Erythroblast (primary cell): ENCODE measurements around the gene CATSPERD.

Source experiments
- GATA1 ChIP-seq: IDR thresholded peaks from 2 replicates; pipeline ENCODE4 v1.6.1; 2011; ENCODE audit warnings: low read depth, mild to moderate bottlenecking, control low read depth, low read length, moderate library complexity
- POLR2A ChIP-seq: IDR thresholded peaks from 2 replicates; pipeline ENCODE4 v1.6.1; 2011; ENCODE audit warnings: mild to moderate bottlenecking, low read length

DNA sequence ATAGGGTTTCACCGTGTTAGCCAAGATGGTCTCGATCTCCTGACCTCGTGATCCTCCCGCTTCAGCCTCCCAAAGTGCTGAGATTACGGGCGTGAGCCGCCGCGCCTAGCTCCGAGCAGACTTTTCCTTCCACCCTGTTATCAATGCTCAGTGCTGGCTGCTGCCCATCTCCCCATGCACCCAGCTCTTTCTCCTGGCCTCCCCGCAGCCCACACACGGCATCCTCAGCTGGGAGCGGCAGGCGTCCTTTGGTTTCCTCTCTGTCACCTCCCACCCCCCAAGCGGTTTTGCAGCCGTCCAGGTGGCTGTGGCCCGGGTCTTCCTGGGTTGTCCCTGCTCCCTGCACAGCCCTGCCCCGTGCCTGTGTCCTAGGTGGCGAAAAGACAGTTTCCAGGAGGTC is 52.0 kb downstream of the CATSPERD start:
- TF ChIP-seq POLR2A (no peak), GATA1 (no peak)
